Measurements from ENCODE around the gene ABHD6. TPM values are rescaled to one million over a fixed set of nuclear protein-coding genes. Genes with fewer than 3 reads are reported as not detected.
"Not testable (repeated sequence)": the region's sequence is repeated elsewhere in the genome, so short reads cannot be mapped to it uniquely, and the experiment has no call there.

ABHD6 gene
- total RNA-seq, 4 donors from 2014 or later, result 35.6 to 39.8 (median 38.2) TPM

GRCh38 chr3:58288011-58288728 is 50.6 kb downstream of the ABHD6 start:
- Histone ChIP-seq H3K36me3 (peaks cover 52% of the 10 kb centered on the region), H3K27me3 (no peaks in the 10 kb centered on the region), H3K4me3 (no peak overlapping the region), H3K4me1 (no peaks in the 10 kb centered on the region), H3K27ac (no peak overlapping the region), H3K9me3 (no peaks in the 10 kb centered on the region)
- no peak for DNase-seq (ENCODE audit: low spot score in 2 of 2)
- no peak for TF ChIP-seq POLR2A (IDR thresholded peaks at IDR 0.05)
- no peak for TF ChIP-seq CTCF (IDR thresholded peaks at IDR 0.05)
- no peak for TF ChIP-seq POLR2AphosphoS5 (IDR thresholded peaks at IDR 0.05)
- no peak for TF ChIP-seq EP300 (IDR thresholded peaks at IDR 0.05)
- WGBS, result 74% methylated on average over 4 of the region's 4 CpGs

- 63% methylated on average over 2 of the region's 4 CpGs for WGBS
Measured at GRCh38 chr3:58288964-58289613, 51.5 kb downstream of the ABHD6 start.

GRCh38 chr3:58290446-58290845 is 52.9 kb downstream of the ABHD6 start:
- not testable (repeated sequence) for H3K4me3 ChIP-seq, H3K9me3 ChIP-seq
- WGBS, result 96% methylated on average over 5 of the region's 33 CpGs

More at GRCh38 chr3:58288964-58289613, 51.5 kb downstream of the ABHD6 start:
- peaks cover 49% of the 10 kb centered on the region for H3K36me3 ChIP-seq
- H3K27me3 ChIP-seq; H3K9me3 ChIP-seq; H3K27ac ChIP-seq; H3K4me3 ChIP-seq; H3K4me1 ChIP-seq; DNase-seq (ENCODE audit: low spot score in 2 of 2): not testable (repeated sequence)

GRCh38 chr3:58291671-58292338 is 54.2 kb downstream of the ABHD6 start:
- WGBS, result 70% methylated on average over 9 of the region's 9 CpGs
- Histone ChIP-seq H3K27me3 (no peaks in the 10 kb centered on the region), H3K9me3 (no peaks in the 10 kb centered on the region), H3K4me3 (no peak overlapping the region), H3K4me1 (peaks cover 7% of the 10 kb centered on the region), H3K36me3 (peaks cover 31% of the 10 kb centered on the region), H3K27ac (no peak overlapping the region)
- TF ChIP-seq CTCF (IDR thresholded peaks at IDR 0.05), result no peak
- TF ChIP-seq EP300 (IDR thresholded peaks at IDR 0.05), result no peak
- TF ChIP-seq POLR2A (IDR thresholded peaks at IDR 0.05), result no peak
- no peak for TF ChIP-seq POLR2AphosphoS5 (IDR thresholded peaks at IDR 0.05)
- DNase-seq (ENCODE audit: low spot score in 2 of 2), result no peak

More at GRCh38 chr3:58290446-58290845, 52.9 kb downstream of the ABHD6 start:
- not testable (repeated sequence) for H3K4me1 ChIP-seq; H3K27me3 ChIP-seq; DNase-seq (ENCODE audit: low spot score in 2 of 2); H3K27ac ChIP-seq
- peaks cover 39% of the 10 kb centered on the region for H3K36me3 ChIP-seq

GRCh38 chr3:58292866-58293265 is 55.3 kb downstream of the ABHD6 start:
- Histone ChIP-seq H3K4me1 (peaks cover 13% of the 10 kb centered on the region), H3K9me3 (no peaks in the 10 kb centered on the region), H3K36me3 (peaks cover 21% of the 10 kb centered on the region), H3K27me3 (no peaks in the 10 kb centered on the region), H3K27ac (no peak overlapping the region), H3K4me3 (no peak overlapping the region)
- TF ChIP-seq POLR2A (IDR thresholded peaks at IDR 0.05) (no peak), EP300 (IDR thresholded peaks at IDR 0.05) (no peak), POLR2AphosphoS5 (IDR thresholded peaks at IDR 0.05) (no peak), CTCF (IDR thresholded peaks at IDR 0.05) (no peak)
- 92% methylated on average over 10 of the region's 10 CpGs for WGBS
- no peak for DNase-seq (ENCODE audit: low spot score in 2 of 2)

- Histone ChIP-seq H3K4me1 (peaks cover 13% of the 10 kb centered on the region), H3K27ac (no peak overlapping the region), H3K36me3 (peaks cover 14% of the 10 kb centered on the region), H3K4me3 (no peak overlapping the region), H3K9me3 (no peaks in the 10 kb centered on the region), H3K27me3 (no peaks in the 10 kb centered on the region)
- DNase-seq (ENCODE audit: low spot score in 2 of 2), result no peak
- WGBS, result 71% methylated on average over 9 of the region's 9 CpGs
- TF ChIP-seq POLR2A (IDR thresholded peaks at IDR 0.05) (no peak), EP300 (IDR thresholded peaks at IDR 0.05) (no peak)
Measured at GRCh38 chr3:58293516-58293915, 55.9 kb downstream of the ABHD6 start.
